ENCODE data around the gene PTPRU.

PTPRU gene

DNA sequence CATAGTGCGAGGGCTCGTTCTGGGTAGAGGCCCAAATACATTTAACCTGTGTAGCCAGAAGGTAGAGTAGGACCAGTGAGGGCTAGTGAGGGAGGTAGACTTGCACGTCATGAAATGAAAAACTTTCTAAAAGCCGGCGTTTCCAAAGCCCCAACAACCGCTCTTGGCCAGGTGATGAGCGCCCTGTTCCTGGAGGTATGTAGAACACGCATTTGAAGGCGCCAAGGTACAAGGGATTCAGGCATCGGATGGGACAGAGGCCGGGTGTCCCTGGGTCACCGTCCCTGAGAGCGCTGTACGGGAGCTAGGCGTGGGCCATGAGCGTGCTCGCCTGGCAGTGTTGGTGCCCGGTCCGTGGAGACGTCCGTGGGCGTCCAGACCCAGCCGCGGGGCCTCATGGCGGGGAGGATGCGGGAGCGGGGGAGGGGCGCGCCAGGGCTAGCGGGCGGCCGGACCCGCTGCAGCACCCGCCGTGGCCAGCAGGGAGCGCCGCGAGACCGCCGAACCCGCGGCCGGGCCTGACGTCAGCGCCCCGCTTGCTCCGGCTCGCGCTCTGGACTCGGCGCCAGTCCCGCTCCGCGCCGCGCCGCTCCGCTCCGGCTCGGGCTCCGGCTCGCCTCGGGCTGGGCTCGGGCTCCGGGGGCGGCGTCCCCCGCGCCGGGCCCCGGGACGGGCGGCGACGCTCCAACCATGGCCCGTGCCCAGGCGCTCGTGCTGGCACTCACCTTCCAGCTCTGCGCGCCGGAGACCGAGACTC, at the start of gene PTPRU:
TSS of gene PTPRU (plus strand) at position 568 of the 757 bp plus-strand sequence. CDS start at position 691, 123 bp downstream.
- peak; percentile 71 to 83 (median 72) for DNase-seq (ENCODE audit: low read depth in 3 of 3)

GRCh38 chr1:29186707-29187106, 49.6 kb upstream of the PTPRU start:
- no peak for DNase-seq (ENCODE audit: low read depth in 3 of 3)

- no peak for DNase-seq (ENCODE audit: low read depth in 3 of 3)
Observed at GRCh38 chr1:29190718-29191117, 45.6 kb upstream of the PTPRU start.

DNA sequence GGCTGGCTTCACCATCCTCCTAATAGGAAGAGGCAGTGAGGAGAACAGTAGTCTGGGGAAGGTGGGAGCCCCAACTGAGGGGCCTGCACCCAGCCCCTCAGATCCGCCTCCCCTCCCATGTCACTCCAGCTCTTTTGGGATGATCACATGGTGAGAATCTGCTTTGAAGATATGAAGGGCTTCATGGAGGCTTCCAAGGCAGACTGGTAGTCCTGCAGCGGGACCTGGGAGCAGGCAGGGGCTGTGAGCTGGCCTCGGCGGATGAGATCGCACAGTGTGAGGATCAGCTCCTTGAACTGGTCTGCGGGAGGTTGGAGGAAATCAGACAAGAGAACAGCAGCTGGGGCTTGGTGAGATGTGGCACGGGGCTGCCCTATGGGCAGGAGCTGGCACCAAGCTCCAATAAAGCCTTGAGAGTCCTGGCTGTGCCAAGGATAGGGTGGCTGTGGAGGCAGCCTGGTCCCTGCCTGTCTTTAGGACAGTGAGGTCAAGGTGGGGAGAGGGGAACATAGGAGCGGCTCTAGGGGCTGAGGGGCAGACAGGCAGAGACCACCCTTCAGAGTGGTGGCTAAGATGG, 42.4 kb upstream of the PTPRU start:
- DNase-seq (ENCODE audit: low read depth in 3 of 3): no peak

DNA sequence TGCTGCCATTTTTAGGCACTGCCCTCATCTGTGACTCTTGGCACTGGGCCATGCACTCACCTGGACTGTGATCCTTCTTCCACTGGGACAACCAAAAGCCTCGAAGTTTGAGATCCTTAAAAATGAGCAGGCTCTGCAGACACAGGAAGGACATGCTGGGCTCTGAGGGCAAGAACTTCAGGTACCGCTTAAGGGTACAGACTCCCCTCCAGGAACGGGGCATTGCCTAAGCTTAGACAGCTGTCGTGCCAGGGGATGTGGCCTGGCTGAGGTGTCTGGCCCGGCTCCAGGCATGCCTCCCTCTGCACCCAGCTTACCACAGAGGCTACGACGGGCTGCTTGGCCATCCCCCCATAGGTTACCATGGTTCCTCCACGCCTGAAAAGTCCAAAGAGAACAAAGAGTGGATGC, 40.4 kb upstream of the PTPRU start:
- no peak for DNase-seq (ENCODE audit: low read depth in 3 of 3)

DNA sequence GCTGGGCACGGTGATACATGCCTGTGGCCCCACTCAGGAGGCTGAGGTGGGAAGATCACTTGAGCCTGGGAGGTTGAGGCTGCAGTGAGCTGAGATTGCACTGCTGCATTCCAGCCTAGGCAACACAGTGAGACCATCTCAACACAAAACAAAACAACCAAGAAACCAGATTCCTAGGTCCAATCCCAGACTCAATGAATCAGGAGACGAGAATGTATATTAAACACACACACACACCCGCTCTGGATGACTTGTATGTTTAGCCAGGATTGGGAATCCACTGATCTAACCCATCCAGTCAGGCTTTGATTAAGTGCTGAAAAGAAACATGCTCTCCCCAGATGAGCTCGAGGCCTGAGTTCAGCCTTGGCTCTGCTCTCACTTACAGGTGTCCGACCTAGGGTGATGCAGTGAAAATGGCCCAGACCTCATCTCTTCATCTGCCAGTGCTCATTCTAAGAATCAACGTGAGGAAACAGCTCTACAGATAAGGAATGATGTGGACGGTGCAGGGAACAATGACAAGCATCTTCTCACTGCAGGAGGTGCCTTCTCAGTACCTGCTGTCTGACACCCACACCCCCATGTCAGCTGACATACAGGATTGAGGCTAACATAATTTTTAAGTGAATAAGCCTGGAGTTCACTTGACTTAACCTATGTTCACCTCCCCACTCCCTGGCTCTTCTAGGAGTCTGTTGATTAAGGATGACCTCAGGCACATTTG, 39.3 kb upstream of the PTPRU start:
- DNase-seq (ENCODE audit: low read depth in 3 of 3): no peak

GRCh38 chr1:29197590-29197924, 38.8 kb upstream of the PTPRU start:
- DNase-seq (ENCODE audit: low read depth in 3 of 3): no peak

DNA sequence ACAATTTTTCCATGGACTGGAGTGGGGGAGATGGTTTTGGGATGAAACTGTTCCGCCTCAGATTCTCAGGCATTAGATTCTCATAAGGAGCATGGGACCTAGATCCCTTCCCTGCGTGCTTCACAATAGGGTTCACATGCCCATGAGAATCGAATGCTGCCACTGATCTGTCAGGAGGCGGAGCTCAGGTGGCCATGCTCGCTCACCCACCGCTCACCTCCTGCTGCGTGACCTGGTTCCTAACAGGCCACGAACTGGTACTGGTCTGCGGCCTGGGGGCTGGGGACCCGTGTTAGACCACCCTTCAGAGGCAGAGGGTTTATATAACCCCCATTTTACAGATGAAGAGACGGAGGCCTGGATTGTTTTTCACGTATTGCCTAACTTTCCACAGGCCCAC, 38.3 kb upstream of the PTPRU start:
- no peak for DNase-seq (ENCODE audit: low read depth in 3 of 3)

GRCh38 chr1:29200906-29201594, 35.3 kb upstream of the PTPRU start:
- no peak for DNase-seq (ENCODE audit: low read depth in 3 of 3)

- DNase-seq (ENCODE audit: low read depth in 3 of 3): no peak
Observed at GRCh38 chr1:29201595-29202051, 34.7 kb upstream of the PTPRU start.

- no peak for DNase-seq (ENCODE audit: low read depth in 3 of 3)
Observed at GRCh38 chr1:29202053-29202452, 34.3 kb upstream of the PTPRU start.

- peak; percentile 72 to 90 (median 88) for DNase-seq (ENCODE audit: low read depth in 3 of 3)
Observed at GRCh38 chr1:29202584-29203340, 33.6 kb upstream of the PTPRU start.

DNA sequence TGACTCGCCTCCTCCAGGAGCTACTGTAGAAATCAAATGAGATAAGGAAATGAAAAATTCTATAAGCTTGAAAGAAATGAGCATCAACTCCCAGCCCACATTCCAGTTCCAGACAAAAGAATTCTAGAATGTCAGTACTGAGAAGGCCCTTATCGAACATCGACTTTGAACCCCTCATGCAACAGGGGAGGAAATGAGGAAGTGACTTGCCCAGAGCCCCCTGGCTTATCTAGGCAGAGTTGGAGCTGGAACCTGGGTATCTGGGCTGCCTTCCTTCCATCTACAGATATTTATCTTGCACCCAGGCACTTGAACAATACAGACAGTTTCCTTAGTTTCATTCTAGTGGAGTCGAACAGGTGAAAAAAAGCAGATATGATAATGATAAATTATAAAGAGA, 27.9 kb upstream of the PTPRU start:
- DNase-seq (ENCODE audit: low read depth in 3 of 3): no peak

DNA sequence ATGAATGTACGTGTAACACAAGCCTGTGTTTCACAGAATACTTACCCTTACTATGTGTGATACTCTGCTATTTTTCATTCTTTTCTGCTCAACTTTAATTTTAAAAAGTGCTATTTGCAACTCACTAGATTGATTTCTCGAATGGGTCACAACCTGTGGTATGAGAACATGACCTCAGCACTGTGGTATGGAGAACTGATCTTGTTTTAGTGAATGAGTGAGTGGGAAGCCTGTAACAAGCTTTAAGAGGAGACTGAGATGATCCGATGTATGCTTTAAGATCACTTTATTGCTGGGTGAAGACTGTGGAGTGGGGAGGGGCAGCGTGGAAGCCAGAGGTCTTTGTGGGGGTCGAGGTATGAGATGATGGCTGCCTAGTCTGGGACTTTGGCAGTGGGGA, 27.1 kb upstream of the PTPRU start:
- DNase-seq (ENCODE audit: low read depth in 3 of 3): no peak

DNA sequence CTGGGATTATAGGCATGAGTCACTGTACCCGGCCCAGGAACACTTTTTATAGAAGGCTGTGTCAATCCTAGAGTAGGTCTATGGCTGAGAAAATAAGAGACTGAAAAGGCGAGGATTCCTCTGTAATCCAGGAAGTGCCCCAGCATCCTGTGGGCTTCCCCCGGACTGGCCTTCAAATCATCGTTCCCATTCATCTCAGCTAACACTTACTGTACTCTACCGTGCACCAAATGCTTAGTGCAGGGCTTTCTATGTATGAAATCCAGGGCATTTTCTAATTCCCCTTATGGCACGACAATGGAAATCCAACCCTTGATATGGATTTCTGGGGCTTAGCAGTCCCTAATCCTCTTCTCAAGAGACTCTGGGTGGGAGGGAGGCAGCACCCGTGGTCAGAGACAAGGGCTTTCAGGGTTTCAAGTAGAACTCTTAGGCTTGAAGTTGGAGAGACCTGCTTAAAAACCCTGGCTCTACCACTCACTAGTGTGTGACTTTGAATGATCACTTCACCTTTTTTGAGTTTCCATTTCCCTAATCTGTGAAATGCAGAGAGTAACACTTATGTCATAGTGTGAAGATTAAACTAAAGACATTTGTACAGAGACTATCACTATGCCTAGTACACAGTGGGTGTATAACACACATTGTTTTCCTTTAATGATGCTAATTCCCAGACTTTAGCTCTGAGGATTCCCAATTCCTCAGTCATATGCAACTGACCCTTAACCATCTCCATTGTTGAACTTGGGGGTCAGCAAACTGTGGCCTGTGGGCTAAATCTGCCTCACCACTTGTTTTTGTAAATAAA, 25.8 kb upstream of the PTPRU start:
- no peak for DNase-seq (ENCODE audit: low read depth in 3 of 3)

- DNase-seq (ENCODE audit: low read depth in 3 of 3): no peak
Observed at GRCh38 chr1:29211086-29212030, 25.0 kb upstream of the PTPRU start.

- no peak for DNase-seq (ENCODE audit: low read depth in 3 of 3)
Observed at GRCh38 chr1:29213055-29213454, 23.3 kb upstream of the PTPRU start.

- DNase-seq (ENCODE audit: low read depth in 3 of 3): no peak
Observed at GRCh38 chr1:29217633-29218032, 18.7 kb upstream of the PTPRU start.

- no peak for DNase-seq (ENCODE audit: low read depth in 3 of 3)
Observed at GRCh38 chr1:29218223-29218622, 18.1 kb upstream of the PTPRU start.

DNA sequence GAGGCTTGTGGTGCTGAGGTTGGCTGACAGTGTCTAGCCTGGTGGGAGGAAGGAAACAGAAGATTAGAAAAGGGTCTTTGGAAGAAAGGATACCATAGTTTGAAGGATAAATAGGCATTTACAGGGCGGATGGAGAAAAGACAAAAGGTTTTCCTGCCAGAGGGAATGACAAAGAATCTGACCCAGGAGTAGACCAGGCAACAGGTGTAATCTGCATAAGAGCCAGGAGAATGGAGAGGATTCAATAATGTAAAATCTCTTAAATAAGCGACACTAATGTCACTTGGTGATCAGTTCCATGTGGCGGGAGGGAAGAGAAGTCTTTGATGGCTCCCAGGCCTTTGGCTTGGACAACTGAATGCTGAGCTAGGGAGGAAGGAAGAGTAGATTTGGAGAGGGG, 15.0 kb upstream of the PTPRU start:
- no peak for DNase-seq (ENCODE audit: low read depth in 3 of 3)
